ENCODE measurements around the gene CHKA. TPM values are rescaled to one million over a fixed set of nuclear protein-coding genes. Genes with fewer than 3 reads are reported as not detected.
A peak's percentile ranks its signal among the peaks of the same experiment; 100 is the strongest.

CHKA gene
- total RNA-seq (2011; cell fraction: chromatin; rRNA removed; ENCODE audit: low replicate concordance) = 73.9 and 131 TPM in 2 replicates
- 41.7 and 54.3 TPM in 2 replicates for total RNA-seq (2011; cell fraction: nucleolus; rRNA removed)
- 82.8 and 110 TPM in 2 replicates for total RNA-seq (2011; cell fraction: nucleoplasm; rRNA removed)
- 30.2 and 41.1 TPM in 2 replicates for total RNA-seq (2014; rRNA removed)
- total RNA-seq (2014; rRNA removed; fragmentation: Illumina TruSeq; extraction: Trizol) = 26.5 and 34.3 TPM in 2 replicates
- 34.2 and 37.0 TPM in 2 replicates for total RNA-seq (2015; rRNA removed; fragmentation: Illumina TruSeq; extraction: Trizol)
- 36.5 and 41.4 TPM in 2 replicates for total RNA-seq (2021)
- polyA plus RNA-seq (2011; rRNA removed) = 21.1 and 24.3 TPM in 2 replicates
- polyA plus RNA-seq (2011; cell fraction: cytosol; rRNA removed) = 14.9 and 18.8 TPM in 2 replicates
- polyA plus RNA-seq (2011; cell fraction: nucleus; rRNA removed) = 46.9 and 59.6 TPM in 2 replicates
- 24.3 and 24.8 TPM in 2 replicates for polyA plus RNA-seq (2012)
- polyA plus RNA-seq (2014; fragmentation: Illumina TruSeq; extraction: Trizol) = 22.6 and 30.2 TPM in 2 replicates
- 1 to 10 TPM; 3.6 to 6.7 TPM for polyA plus RNA-seq (2014; fragmentation: Nextera tagmentation; extraction: Ambion mirVana)
- 34.7 and 34.8 TPM in 2 replicates for polyA plus RNA-seq (2014; rRNA removed)
- polyA minus RNA-seq (2011; rRNA and poly(A)+ RNA removed) = 30.6 and 34.6 TPM in 2 replicates
- 12.8 and 13.7 TPM in 2 replicates for polyA minus RNA-seq (2011; cell fraction: cytosol; rRNA and poly(A)+ RNA removed)
- polyA minus RNA-seq (2011; cell fraction: nucleus; rRNA and poly(A)+ RNA removed) = 15.5 and 26.4 TPM in 2 replicates
- Bru-seq, nascent RNA = percentile 80 among the genes with signal in this experiment
- percentile 79 among the genes with signal in this experiment for BruChase-seq, experiment 1, labeled RNA remaining after a 2-hour chase
- BruChase-seq, experiment 2, labeled RNA remaining after a 6-hour chase = percentile 76 among the genes with signal in this experiment
- long read RNA-seq, experiment 1, transcript CHKA-202 (11 exons, 1,755 nt) = minor isoform, 34 of 264 reads
- long read RNA-seq, experiment 1, transcript CHKA-201 (12 exons, 2,530 nt) = major isoform, 176 of 264 reads
- long read RNA-seq, experiment 1, partial matches to known transcripts = 7 of 264 reads
- long read RNA-seq, experiment 1, other reads (novel, unspliced or antisense) = 47 of 264 reads
- long read RNA-seq, experiment 2, transcript CHKA-201 (12 exons, 2,530 nt) = major isoform, 28 of 45 reads
- long read RNA-seq, experiment 2, partial matches to known transcripts = 5 of 45 reads
- long read RNA-seq, experiment 2, other reads (novel, unspliced or antisense) = 8 of 45 reads
- long read RNA-seq, experiment 3, transcript CHKA-201 (12 exons, 2,530 nt) = major isoform, 6 of 16 reads
- long read RNA-seq, experiment 3, partial matches to known transcripts = 6 of 16 reads
- long read RNA-seq, experiment 3, other reads (novel, unspliced or antisense) = 2 of 16 reads

GRCh38 chr11:68121067-68121899 is at the start of gene CHKA:
Gene CHKA (minus strand): TSS chr11:68121388. CDS start chr11:68121177, 211 bp downstream.
- ChIA-PET POLR2A (no interaction called here), CTCF (ENCODE audit: low intra/inter-chr PET ratio) (interaction anchor here (0.6 kb wide), 1 partner anchor 85 kb away, joined by 3 read pairs; no protein-coding TSS in a partner anchor)
- Histone ChIP-seq H2AFZ (ENCODE audit: low read depth, low read length) (peak within 1 kb of the TSS; percentile 81), H3K36me3 (ENCODE audit: control insufficient read depth, insufficient read depth, low read length) (peaks cover 21% of the 10 kb centered on the region; the same call in 2 of the 3 replicates), H3K79me2 (ENCODE audit: control insufficient read depth, insufficient read depth, low read length) (peaks cover 42% of the 10 kb centered on the region), H3K9me1 (ENCODE audit: control insufficient read depth, insufficient read depth, low read length) (no peaks in the 10 kb centered on the region), H4K20me1 (replicated peaks; ENCODE audit: control insufficient read depth, insufficient read depth, low read length) (no peaks in the 10 kb centered on the region), H3K4me2 (ENCODE audit: insufficient read depth, low read length) (peak within 1 kb of the TSS; percentile 85), H3K4me1 (replicated peaks in 1 of 2; ENCODE audit: control insufficient read depth in 2 of 2, insufficient read depth in 2 of 2, low read length in 2 of 2) (peaks cover 23 to 36% of the 10 kb centered on the region in 2 experiments), H3K27me3 (ENCODE audit: control insufficient read depth in 2 of 2, insufficient read depth in 2 of 2, low read length in 2 of 2) (no peaks in the 10 kb centered on the region), H3K4me3 (peak within 1 kb of the TSS; percentile 63), H3K9me3 (replicated peaks; ENCODE audit: control insufficient read depth, insufficient read depth, low read depth, low read length) (no peaks in the 10 kb centered on the region), H3K9ac (ENCODE audit: insufficient read depth in 1 of 2, low read depth in 2 of 2, low read length in 2 of 2) (peak within 1 kb of the TSS; percentile 76 to 94), H3K27ac (ENCODE audit: extremely low read depth, low read depth, low read length) (peak within 1 kb of the TSS; percentile 88)
- ATAC-seq (peak; percentile 96), FAIRE-seq (no peak), DNase-seq (ENCODE audit: extremely low read depth in 1 of 4, low spot score in 3 of 4) (peak; percentile 95 to 98 (median 98))
- in situ Hi-C loops (cut with MboI) (no loop called here), intact Hi-C loops (cut with micrococcal nuclease) (no loop called here)
- WGBS (ENCODE audit: insufficient coverage, low coverage, missing lambda C conversion rate) = 2% methylated on average over 8 of the region's 107 CpGs
- BruUV-seq (replicated peaks) = no TSS peak
- TF ChIP-seq BDP1 (IDR thresholded peaks at IDR 0.05; ENCODE audit: insufficient read depth, insufficient read length) (no peak), LCOR (CRISPR knock-in tag; IDR thresholded peaks at IDR 0.05) (no peak), HDAC2 (IDR thresholded peaks at IDR 0.05) (no peak), ZNF830 (CRISPR knock-in tag; IDR thresholded peaks at IDR 0.05) (no peak), ZNF274 (IDR thresholded peaks at IDR 0.05; ENCODE audit: borderline replicate concordance, low read depth, low read length) (no peak), ZNF561 (CRISPR knock-in tag; conservative IDR thresholded peaks at IDR 0.05) (no peak), EWSR1 (IDR thresholded peaks at IDR 0.05; ENCODE audit: borderline replicate concordance, low read depth, partially characterized antibody) (no peak), CTCF (IDR thresholded peaks at IDR 0.05 in 2 of 3, conservative IDR thresholded peaks at IDR 0.05 in 1 of 3; ENCODE audit: insufficient read depth in 2 of 3, low read depth in 1 of 3, low read length in 3 of 3) (no peak), ZNF134 (CRISPR knock-in tag; conservative IDR thresholded peaks at IDR 0.05) (no peak), NFIX (CRISPR knock-in tag; IDR thresholded peaks at IDR 0.05; ENCODE audit: low read depth) (no peak), COPS2 (conservative IDR thresholded peaks at IDR 0.05) (no peak), CGGBP1 (CRISPR knock-in tag; IDR thresholded peaks at IDR 0.05) (no peak), THRAP3 (IDR thresholded peaks at IDR 0.05; ENCODE audit: borderline replicate concordance) (no peak), ETV5 (CRISPR knock-in tag; IDR thresholded peaks at IDR 0.05; ENCODE audit: low read depth) (no peak)
